Right lung (tissue), 10 donors: ENCODE results near the gene TAGLN. TPM values are rescaled to one million over a fixed set of nuclear protein-coding genes. Genes with fewer than 3 reads are reported as not detected.

Experiments used
- DNase-seq, 2 donors: peaks; one replicate each; pipeline ENCODE4 v3.0.0-alpha.2; 2013
- long read RNA-seq, 8 donors: transcript quantifications; one replicate each; lab custom pipeline, GENCODE V29; 2026
- polyA plus RNA-seq, 5 donors: library from polyadenylated mRNA; unstranded; fragments of 120-200 nt; gene quantifications; one replicate each; pipeline versions ENCODE4 v1.2.1 to v1.2.3, GENCODE V29; 2013; ENCODE audit warnings: inconsistent platforms in 1 of 5, low replicate concordance in 1 of 5; ENCODE audit not compliant: insufficient read length in 5 of 5, insufficient read depth in 1 of 5

TAGLN gene
- polyA plus RNA-seq = 100 to 1,000 TPM in 4 of 5 donors, 10 to 100 TPM in 1; 82.1 to 304 (median 177) TPM
- long read RNA-seq, donor 1, transcript TAGLN-207 (4 exons, 2,166 nt) = minor isoform, 15 of 203 reads
- long read RNA-seq, donor 1, transcript TAGLN-202 (5 exons, 928 nt) = major isoform, 93 of 203 reads
- long read RNA-seq, donor 1, partial matches to known transcripts = 95 of 203 reads
- long read RNA-seq, donor 1, other reads (novel, unspliced or antisense) = 0 of 203 reads
- long read RNA-seq, donor 2, transcript TAGLN-202 (5 exons, 928 nt) = major isoform, 89 of 112 reads
- long read RNA-seq, donor 2, partial matches to known transcripts = 19 of 112 reads
- long read RNA-seq, donor 2, other reads (novel, unspliced or antisense) = 0 of 112 reads
- long read RNA-seq, donor 3, transcript TAGLN-202 (5 exons, 928 nt) = major isoform, 70 of 111 reads
- long read RNA-seq, donor 3, transcript TAGLN-207 (4 exons, 2,166 nt) = minor isoform, 12 of 111 reads
- long read RNA-seq, donor 3, partial matches to known transcripts = 29 of 111 reads
- long read RNA-seq, donor 3, other reads (novel, unspliced or antisense) = 0 of 111 reads
- long read RNA-seq, donor 4, transcript TAGLN-202 (5 exons, 928 nt) = major isoform, 35 of 42 reads
- long read RNA-seq, donor 4, transcript TAGLN-207 (4 exons, 2,166 nt) = minor isoform, 6 of 42 reads
- long read RNA-seq, donor 4, partial matches to known transcripts = 0 of 42 reads
- long read RNA-seq, donor 4, other reads (novel, unspliced or antisense) = 0 of 42 reads
- long read RNA-seq, donor 5, transcript TAGLN-207 (4 exons, 2,166 nt) = minor isoform, 7 of 64 reads
- long read RNA-seq, donor 5, transcript TAGLN-202 (5 exons, 928 nt) = major isoform, 57 of 64 reads
- long read RNA-seq, donor 5, partial matches to known transcripts = 0 of 64 reads
- long read RNA-seq, donor 5, other reads (novel, unspliced or antisense) = 0 of 64 reads
- long read RNA-seq, donor 6, transcript TAGLN-207 (4 exons, 2,166 nt) = minor isoform, 24 of 223 reads
- long read RNA-seq, donor 6, transcript TAGLN-202 (5 exons, 928 nt) = major isoform, 190 of 223 reads
- long read RNA-seq, donor 6, partial matches to known transcripts = 0 of 223 reads
- long read RNA-seq, donor 6, other reads (novel, unspliced or antisense) = 6 of 223 reads
- long read RNA-seq, donor 7, transcript TAGLN-207 (4 exons, 2,166 nt) = minor isoform, 15 of 98 reads
- long read RNA-seq, donor 7, transcript TAGLN-202 (5 exons, 928 nt) = major isoform, 75 of 98 reads
- long read RNA-seq, donor 7, partial matches to known transcripts = 7 of 98 reads
- long read RNA-seq, donor 7, other reads (novel, unspliced or antisense) = 0 of 98 reads
- long read RNA-seq, donor 8, transcript TAGLN-202 (5 exons, 928 nt) = major isoform, 23 of 31 reads
- long read RNA-seq, donor 8, partial matches to known transcripts = 6 of 31 reads
- long read RNA-seq, donor 8, other reads (novel, unspliced or antisense) = 0 of 31 reads

DNA sequence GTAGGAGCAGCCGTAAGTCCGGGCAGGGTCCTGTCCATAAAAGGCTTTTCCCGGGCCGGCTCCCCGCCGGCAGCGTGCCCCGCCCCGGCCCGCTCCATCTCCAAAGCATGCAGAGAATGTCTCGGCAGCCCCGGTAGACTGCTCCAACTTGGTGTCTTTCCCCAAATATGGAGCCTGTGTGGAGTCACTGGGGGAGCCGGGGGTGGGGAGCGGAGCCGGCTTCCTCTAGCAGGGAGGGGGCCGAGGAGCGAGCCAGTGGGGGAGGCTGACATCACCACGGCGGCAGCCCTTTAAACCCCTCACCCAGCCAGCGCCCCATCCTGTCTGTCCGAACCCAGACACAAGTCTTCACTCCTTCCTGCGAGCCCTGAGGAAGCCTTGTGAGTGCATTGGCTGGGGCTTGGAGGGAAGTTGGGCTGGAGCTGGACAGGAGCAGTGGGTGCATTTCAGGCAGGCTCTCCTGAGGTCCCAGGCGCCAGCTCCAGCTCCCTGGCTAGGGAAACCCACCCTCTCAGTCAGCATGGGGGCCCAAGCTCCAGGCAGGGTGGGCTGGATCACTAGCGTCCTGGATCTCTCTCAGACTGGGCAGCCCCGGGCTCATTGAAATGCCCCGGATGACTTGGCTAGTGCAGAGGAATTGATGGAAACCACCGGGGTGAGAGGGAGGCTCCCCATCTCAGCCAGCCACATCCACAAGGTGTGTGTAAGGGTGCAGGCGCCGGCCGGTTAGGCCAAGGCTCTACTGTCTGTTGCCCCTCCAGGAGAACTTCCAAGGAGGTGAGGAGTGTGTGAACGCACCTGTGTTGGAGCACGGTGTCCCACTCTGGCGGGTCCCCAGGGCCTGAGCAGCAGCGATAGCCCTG is at the start of gene TAGLN:
TAGLN (plus strand) TSS at position 318 of the 863 bp plus-strand sequence. CDS start 3,644 bp downstream, outside the sequence.
- DNase-seq = peak in 1 of 2 donors; percentile 50

DNA sequence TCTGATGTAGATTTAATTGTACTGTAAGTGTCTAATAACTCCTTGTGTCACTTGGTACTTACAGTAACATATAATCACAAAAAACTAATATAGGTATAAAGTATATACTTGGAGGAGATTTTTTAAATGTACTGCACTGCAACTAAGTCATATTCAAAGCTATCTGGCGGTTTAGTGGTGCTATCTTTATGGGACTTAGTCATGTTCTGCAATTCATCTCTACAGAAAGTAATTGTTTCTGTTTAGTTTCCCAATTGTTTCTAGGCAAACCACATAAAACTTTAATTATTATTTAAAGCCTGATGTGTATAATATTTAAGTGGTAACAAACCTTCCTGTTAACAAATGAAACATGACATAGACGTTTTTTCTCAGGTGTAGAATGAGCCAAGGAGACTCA is 47.1 kb upstream of the TAGLN start:
- no peak for DNase-seq

DNA sequence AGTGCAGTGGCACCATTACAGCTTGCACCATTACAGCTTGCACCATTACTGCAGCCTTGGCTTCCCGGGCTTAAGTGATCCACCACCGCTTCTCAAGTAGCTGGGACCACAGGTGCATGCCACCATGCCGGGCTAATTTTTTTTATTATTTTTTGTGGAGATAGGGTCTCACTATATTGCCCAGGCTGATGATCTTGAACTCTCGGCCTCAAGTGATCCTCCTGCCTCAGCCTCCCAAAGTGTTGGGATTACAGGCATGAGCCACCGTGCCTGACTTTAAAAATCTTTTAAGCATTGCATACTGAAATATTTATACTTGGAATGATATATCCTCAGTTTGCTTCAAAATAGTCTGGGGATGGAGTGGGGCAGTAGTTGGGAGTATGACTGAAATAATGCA is 44.7 kb upstream of the TAGLN start:
- no peak for DNase-seq

DNA sequence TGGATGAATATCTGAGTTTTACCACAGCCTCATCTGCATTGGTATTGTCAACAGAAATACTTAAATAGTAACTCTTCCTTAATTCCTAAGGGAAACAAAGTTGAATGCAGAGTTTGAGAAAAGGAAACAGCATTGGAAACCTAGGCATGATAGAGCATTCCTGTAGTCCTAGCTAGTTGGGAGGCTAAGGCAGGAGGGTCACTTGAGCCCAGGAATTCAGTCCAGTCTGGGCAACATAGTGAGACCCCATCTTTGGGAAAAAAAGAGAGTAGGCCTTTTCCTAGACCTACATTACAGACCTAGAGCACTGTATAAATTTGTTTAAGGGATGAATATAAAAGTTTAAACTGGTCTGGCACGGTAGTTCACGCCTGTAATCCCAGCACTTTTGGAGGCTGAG is 41.7 kb upstream of the TAGLN start:
- DNase-seq = no peak

DNA sequence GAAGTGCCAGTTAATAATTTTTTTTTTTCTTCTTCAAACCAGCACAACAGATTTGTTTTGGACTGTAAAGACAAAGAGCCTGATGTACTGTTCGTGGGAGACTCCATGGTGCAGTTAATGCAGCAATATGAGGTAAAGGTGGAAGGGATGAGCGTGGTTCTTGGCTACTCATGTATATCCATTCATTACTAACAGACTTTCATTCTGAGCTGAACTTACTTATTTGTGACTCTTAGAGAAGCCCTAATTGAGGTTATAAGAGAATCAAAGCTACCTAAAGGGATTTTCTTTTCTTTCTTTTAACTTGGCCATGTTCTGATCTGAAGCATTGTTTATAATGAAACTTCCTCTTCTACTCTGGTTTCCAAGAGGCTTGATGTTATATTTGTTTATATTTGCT is 39.3 kb upstream of the TAGLN start:
- no peak for DNase-seq

DNA sequence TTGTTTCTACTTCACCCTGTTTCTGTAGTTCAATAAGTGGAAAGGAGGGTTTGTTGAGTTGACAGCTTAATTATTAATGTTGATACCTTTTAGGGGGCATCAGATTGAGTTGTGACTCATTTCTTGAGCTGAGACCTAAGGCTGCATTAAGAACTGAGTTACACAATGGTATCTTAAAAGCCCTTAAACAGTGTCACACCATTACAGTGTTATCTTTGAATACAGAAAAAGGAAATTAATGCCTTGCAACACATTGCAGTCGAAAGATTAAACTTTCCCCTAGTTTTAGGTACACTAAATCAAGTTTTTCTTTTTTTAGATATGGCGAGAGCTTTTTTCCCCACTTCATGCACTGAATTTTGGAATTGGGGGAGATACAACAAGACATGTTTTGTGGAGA is 38.3 kb upstream of the TAGLN start:
- DNase-seq = no peak

DNA sequence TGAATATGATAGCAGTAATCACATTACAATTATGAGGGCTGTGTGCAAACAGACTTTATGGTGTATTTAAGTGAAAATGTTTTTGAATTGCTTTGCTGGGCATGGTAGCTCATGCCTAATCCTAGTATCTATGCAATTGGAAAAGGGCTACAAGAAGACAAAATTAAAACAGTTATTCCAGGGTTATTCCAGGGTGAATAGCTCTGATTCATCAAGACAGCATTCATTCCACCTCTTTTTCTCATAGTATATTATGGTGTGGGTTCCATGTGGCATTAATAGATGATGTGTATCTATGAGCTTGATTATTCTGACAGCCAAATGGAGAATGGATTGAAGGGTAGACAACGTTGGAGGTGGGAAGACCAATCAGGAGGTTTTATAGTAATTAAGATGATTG is 32.7 kb upstream of the TAGLN start:
- DNase-seq = no peak

DNA sequence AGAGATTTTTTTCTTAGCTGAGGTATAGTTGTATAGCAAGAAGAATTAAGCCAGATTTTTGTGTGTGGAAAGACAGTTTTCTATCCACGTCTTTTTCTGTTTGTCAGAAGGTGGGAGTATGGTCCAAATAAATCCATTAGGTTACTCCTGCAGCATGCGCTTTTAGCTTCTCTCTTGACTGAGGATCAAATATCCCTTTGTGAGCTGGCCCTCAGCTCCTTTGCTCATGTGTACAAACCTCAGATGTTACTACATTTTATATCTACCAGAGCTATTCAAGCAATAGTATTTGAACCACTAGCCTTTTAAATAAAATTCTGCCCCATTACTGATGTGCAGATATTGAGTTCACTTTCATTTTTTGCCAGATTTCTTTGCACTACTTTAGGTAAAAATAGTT is 29.4 kb upstream of the TAGLN start:
- DNase-seq = no peak

DNA sequence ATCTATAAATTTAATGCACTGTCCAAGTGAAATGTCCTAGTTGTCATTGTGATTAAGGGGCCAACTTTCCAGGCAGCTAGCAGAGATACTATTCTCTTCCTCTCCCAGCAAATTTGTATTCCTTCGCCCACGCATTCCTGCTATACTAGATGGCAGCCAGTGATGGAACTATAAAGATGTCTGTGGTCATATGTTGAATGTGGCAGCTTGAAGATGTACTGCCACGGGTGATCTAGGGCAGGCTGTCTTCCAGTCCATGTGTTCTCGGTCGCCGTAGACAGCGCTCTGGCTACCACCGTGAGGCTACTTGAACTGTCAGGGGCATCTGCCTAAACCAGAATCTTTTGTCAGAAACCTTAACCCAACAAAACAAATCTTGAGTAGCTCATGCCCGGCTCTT is 29.0 kb upstream of the TAGLN start:
- no peak for DNase-seq

DNA sequence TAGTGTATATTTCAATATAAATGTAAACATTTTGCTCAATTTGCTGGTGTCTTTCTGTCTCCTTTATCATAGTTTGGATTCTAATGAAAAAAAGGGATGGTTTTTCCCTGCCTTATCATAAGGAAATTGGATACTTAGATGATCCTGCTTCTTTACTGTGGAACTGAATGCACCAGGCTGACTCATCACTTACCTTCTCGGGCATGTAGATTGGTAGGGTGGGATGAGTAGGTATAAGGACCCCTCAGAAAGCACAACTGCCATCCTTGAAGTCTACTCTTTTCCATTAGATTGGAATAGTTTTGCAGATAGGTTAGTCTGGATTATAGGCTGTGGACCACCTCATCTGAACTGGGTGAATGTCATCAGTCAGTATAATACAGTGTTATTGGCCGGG is 28.2 kb upstream of the TAGLN start:
- DNase-seq = no peak

DNA sequence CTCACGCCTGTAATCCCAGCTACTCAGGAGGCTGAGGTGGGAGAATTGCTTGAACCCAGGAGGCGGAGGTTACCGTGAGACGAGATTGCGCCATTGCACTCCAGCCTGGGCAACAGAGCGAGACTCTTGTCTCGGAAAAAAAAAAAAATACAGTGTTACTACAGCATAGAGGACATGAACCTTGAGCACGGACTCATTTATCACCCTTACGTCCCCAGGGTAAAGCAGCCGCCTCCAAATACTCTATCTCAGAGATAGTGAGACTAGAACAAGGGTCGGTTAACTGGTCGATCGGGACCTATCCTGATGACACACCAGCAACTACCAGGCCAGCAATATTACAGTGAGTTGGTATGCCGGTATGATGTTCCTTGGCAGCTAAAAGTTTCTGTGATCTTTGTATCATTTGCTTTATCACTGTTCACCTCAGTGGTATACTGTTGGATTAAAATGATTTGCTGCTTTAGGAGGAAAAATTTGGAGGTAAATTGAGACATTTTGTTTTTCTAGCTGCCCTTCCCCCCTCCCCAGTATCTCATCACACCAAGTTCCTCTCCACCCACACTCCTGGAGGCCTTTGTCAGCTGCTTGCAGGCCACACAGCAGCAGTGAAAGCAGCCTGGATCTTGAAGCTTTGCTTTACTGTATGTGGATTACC is 27.6 kb upstream of the TAGLN start:
- no peak for DNase-seq

DNA sequence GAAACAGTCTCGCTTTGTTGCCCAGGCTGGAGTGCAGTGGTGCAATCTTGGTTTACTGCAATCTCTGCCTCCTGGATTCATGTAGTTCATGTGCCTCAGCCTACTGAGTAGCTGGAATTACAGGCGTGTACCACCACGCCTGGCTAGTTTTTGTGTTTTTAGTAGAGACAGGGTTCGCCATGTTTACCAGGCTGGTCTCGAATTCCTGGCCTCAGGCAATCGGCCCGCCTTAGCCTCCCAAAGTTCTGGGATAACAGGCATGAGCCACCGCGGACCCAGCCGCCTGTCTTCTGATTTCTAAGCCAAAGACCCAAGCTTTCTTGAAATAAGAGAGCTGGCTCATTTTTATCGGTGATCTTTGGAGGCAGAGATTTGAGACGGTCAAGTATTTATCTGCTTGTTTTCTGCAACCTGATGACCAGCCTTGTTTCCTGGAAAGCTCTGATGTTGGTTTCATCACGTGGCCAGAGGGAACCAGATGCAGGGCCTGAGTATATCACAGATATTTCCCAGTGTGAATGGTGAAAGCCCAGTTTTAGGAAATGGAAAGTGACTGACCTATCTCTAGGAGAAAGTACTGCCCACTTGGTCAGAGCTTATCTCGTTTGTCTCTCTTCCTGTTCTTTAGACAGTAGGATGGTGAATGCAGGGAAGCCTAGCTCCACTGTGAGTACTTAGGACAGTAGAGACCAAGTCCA is 26.3 kb upstream of the TAGLN start:
- no peak for DNase-seq

DNA sequence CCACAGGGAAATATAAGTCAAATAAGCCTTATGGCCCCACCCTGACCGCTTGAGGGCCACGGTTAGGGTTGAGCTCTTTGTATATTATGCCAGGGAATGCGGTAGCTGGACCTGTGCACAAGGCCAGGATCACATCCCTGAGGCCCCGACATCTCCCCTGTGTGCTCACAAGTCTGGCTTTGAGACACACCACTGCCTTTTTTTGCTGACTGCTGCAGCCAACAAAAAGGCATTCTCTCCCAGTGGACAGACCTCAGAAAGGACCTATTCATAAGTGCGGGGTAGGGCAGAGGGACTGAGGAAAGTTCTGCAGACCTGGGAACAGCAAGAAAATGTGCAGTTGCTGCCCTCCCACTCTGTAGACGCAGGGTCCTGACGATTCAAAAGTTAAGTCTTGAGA is 24.1 kb upstream of the TAGLN start:
- DNase-seq = no peak

DNA sequence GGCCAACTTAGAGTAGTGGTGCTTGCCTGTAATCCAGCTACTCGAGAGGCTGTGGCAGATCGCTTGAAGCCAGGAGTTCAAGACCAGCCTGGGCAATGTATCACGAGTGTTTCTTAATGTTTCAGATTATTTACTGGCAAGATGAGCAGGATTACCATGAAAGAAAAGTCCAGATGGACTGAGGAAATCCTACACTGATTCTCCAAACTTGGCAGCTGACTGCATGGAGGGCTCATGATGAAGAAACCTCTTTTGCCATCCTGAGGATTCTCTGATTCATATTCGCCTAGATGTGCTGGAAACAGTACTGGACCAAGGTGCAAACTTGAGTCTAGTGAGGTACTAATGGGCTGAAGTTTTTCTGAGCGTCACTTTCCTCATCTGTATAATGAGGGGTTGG is 23.4 kb upstream of the TAGLN start:
- no peak for DNase-seq

DNA sequence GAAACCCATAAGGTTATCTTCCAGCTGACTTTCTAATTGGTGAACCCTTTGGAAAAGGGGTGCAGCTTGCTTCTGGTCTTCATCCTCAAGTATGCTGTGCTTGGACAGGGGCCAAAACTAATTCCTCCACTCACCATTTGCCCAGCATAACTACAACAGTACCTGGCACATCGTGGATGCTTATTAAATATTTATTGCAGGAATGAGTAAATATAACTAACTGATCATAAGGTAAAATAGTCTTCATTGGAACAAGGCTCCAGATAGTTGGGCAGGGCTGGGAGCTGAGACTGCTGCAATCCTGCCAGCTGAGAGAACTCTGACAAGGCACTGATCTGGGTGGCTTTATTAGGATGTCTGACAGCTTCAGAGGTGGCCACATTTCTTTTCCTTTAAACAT is 23.0 kb upstream of the TAGLN start:
- DNase-seq = no peak

DNA sequence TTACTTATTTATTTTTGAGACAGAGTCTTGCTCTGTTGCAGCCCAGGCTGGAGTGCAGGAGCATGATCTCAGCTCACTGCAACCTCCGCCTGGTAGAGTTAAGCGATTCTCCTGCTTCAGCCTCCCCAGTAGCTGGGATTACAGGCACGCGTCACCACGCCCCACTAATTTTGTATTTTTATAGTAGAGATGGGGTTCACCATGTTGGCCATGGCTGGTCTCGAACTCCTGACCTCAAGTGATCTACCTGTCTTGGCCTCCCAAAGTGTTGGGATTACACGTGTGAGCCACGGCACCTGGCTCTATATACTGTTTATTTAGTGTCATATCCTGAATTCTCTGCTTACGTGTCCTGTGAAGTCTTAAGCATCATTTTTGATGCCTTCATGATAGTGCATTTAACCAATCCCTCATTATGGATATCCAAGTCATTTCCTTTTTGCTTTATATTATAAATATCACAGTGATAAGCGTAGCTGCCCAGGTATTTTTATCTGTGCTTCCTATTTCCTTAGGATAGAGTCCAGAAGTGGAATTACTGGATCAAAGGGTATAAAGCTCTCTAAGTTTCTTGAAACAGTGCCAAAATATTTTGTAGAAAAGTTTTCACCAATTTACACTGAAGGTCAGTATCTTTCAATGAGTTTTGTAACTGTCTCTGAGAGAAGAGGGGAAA is 21.5 kb upstream of the TAGLN start:
- DNase-seq = no peak

DNA sequence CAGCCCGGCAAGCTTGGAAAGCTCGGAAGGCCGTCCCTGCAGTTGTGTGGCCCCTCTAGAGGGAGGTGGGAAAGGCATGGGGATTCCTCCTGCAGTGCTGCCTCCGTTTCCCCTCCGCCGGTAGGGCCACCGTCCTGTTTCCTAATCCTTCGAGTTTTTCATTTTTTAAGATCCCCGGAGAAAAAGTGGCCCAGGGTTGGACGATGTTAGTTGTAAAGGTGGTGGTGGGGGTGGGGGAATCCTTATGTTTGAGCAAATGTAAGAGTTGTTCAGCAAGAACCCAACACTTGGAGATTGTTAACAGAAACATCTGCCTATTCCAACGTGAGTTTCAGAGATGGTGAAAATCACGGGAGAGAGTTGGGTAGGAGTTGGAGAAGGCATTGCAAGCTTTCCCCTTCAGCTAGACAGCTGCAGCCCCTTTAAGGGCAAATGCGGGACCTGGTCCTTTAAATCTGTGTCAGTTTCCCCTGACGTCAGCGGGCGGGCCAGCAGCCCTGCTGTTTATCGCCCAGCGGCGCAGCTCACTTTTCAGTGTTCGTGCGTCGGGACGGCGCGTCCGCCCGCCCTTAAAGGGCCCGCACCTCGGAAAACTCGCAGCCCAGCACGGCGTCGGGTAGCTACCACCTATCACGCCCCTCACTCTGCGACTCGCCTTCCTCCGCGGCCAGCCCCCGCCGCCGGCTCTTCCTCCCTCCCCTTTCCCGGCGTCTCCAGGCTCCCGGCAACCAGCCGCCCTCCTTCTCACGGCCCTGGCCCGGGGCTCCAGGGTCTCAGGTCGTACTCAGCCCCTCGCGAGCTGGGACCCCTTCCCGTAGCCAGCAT is 20.7 kb upstream of the TAGLN start, which contains the start of gene SIDT2:
SIDT2 (plus strand) TSS at position 534 of the 825 bp plus-strand sequence. CDS start 521 bp downstream, outside the sequence.
- DNase-seq = peak; percentile 95
